Muscle of arm (tissue), 12 donors: ENCODE measurements around the gene ABCE1. TPM values are rescaled to one million over a fixed set of nuclear protein-coding genes. Genes with fewer than 3 reads are reported as not detected.

Source experiments
- DNase-seq: peaks from one replicate; pipeline ENCODE4 v3.0.0-alpha.2; 2013
- polyA plus RNA-seq, 12 donors: library from polyadenylated mRNA; unstranded; fragments of 120-200 nt; gene quantifications; one replicate each; pipeline ENCODE4 v1.2.1, GENCODE V29; 2013; ENCODE audit not compliant: insufficient read length in 12 of 12

ABCE1 gene
- polyA plus RNA-seq, 12 donors, result 60.0 to 99.8 (median 67.2) TPM; not detected in 1

DNA sequence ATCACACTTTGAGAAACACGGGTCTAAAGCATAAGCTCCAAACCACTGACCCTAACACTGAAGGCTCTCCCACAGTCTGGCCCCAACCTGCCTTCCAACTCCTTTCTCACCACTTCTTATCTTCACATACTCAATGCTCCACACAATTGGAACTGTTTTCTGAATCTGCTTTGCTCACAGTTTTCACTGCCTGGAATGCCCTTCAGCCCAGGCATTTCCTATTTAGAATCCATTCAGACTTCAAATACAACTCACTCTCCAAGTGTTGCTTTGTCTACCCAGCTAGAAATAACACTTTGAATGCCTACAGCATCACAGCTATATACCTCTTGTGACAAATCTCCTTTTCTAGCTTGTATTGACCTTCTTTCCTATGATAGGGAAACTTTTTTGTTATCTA, 72.1 kb downstream of the ABCE1 start:
- DNase-seq, result no peak

DNA sequence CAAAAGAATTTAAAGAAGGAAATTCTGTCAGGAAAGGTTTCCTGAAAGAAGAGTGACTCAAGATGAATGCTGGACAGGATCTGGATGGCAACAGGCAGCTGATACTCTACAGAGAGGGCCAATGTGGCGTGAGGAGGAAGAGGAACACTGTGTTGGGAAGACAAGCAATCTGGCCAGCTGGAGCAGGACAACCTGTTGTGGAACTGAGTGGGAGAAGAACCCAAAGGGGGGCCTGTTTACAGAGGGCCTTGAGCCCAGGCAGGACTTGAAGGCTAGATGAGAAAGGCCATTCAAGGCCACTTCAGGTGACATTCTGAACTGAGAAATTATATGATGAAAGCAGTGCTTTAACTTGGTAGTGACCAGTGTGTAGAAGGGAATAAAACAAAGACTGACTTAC, 73.8 kb downstream of the ABCE1 start:
- no peak for DNase-seq

DNA sequence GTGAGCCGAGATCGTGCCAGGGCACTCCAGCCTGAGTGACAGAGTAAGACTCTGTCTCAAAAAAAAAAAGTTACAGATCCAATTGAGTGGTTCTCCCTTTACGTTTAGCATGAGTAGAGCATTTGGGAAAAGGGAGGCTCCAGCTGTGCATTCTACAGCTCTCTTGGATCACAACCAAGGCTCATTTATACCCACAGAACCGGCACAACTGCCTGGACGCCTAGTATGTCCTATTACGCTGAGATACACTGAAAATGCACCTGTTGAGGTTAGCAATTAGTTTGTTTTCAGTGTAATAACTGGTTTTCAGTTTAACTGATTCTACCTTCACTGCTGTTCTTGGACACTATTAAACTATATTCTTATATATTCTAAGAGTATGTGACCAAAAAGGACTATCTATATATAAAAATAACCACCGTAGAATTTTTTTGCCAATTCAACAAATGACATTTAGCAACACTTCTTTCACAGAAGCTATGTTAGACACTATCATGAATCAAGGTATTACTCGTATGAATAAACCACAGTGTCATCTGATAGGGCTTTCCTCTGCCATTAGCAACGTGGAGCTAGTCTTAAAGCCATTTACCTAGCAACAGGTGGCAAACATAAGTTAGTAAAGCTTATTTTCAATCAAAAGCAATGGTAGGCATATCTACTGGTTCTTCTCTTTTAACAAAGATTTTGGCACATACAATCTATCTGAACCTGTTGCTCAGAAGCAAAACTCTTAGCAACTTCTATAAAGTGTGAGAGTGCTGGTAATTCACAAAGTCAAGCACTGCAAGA, 78.7 kb downstream of the ABCE1 start:
- no peak for DNase-seq

DNA sequence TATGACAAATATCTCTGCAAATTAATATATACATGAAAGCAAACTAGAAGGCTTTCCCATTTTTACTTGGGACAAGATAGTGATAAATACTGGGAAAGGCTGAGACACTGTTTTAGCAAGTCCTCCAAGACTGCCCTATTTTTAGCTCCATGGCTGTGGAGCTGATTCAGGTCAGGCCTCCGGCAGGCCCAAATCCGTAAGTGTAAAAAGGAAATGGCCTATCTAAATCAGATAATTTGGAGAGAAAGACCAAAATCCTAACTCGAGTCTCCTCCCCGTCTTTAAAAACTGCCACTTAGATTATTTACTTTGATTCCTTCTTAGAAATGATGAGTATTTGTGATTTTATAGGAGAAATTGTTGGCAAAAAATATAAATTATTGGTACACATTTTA, 79.4 kb downstream of the ABCE1 start:
- peak; percentile 39 for DNase-seq

DNA sequence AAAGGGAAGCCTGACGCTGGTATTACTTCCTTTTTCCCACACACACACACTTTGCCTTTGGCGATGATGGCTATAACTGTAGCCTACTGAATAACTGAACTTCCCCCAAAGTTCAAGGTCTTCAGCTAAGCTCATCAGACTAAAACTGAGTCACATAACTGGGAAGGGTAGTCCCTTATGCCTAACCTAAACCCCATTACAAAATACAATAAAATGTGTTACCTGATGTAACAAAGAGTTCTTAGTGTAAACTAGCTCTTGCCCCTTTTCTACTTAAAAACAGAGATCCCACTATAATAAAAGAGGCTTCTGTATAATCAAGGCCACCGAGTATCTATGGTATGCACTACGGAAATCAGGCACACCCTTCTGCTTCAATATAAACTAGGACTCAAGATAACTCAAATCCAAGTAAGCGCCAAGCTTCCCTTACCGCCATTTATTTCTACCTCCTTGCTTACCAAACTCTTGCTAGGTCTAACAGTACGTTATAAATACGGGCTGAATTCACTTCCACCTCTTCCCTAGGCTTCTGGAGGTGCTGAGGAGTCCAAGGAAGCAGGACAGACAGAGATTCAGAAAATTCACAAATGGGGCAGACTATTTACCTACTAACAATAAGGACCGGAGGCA, 79.9 kb downstream of the ABCE1 start:
- DNase-seq, result peak; percentile 27

DNA sequence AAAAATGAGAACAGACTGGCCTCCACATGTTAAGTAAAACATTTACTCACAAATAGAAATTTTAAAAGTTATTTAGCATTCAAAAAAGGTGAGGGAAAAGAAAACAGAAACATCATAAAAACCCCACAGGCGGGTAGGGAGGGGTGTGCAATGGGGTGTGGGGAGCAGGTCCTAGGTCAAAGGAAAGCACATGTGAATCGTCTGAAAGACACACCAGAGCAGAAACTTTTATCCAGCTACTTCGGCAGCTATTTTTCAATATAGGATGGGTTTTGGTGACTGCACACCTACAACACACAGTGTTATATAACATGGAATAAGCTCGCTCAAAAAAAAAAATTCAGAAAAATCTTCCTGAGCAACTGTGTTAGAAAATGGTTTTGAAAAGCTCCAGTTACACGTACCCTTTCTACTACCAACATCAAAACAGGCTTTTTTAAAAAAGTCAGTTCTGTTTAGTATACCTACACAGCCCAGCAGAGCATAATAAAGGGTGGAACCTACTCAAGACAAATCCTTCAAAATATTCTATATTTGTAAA, 80.7 kb downstream of the ABCE1 start:
- peak; percentile 15 for DNase-seq

Other genes with a start within 250 kb of the ABCE1 start
- gene ANAPC10, start 115 bp upstream of the ABCE1 start, polyA plus RNA-seq, result 10 to 100 TPM in 11 of 12 donors, not detected in 1; 17.8 to 25.1 (median 20.2) TPM
- 100 to 1,000 TPM in 3 of 12 donors, 10 to 100 TPM in 8, not detected in 1; 46.5 to 104 (median 88.1) TPM for gene OTUD4, start 82.3 kb downstream of the ABCE1 start, polyA plus RNA-seq